Heart right ventricle (tissue), 16 donors: ENCODE data around the gene BUD31. TPM values are rescaled to one million over a fixed set of nuclear protein-coding genes. Genes with fewer than 3 reads are reported as not detected.
"Not testable (repeated sequence)": the region's sequence is repeated elsewhere in the genome, so short reads cannot be mapped to it uniquely, and the experiment has no call there.

Experiments used
- ATAC-seq, 8 donors: fragments of 200-7000 bp; cut with Tn5 transposase; one replicate each; pipeline ENCODE4 v1.9.1; 2020; ENCODE audit warnings: mild to moderate bottlenecking in 8 of 8, moderate library complexity in 8 of 8, moderate number of reproducible peaks in 1 of 8
- DNase-seq, 2 donors: peaks; one replicate each; pipeline ENCODE4 v3.0.0-alpha.2; 2020
- H3K27ac ChIP-seq, 10 donors: fragments of 200-600 bp; sonication (generic) in 2 of 10; one replicate each; pipeline versions ENCODE4 v1.5.0 to v1.8.0; 2020 to 2022; ENCODE audit warnings: mild to moderate bottlenecking in 3 of 10
- H3K27me3 ChIP-seq, 7 donors: fragments of 200-600 bp; one replicate each; pipeline ENCODE4 v1.8.0; 2021 to 2022; ENCODE audit warnings: mild to moderate bottlenecking in 2 of 7
- H3K36me3 ChIP-seq, 9 donors: fragments of 200-600 bp; sonication (generic) in 1 of 9; one replicate each; pipeline versions ENCODE4 v1.5.0 to v1.8.0; 2020 to 2022; ENCODE audit warnings: mild to moderate bottlenecking in 2 of 9
- H3K4me1 ChIP-seq, 9 donors: fragments of 200-600 bp; sonication (generic) in 1 of 9; one replicate each; pipeline versions ENCODE4 v1.5.0 to v1.8.0; 2020 to 2022; ENCODE audit warnings: mild to moderate bottlenecking in 4 of 9
- H3K4me3 ChIP-seq, 10 donors: fragments of 200-600 bp; sonication (generic) in 2 of 10; one replicate each; pipeline versions ENCODE4 v1.5.0 to v1.8.0; 2020 to 2022; ENCODE audit warnings: mild to moderate bottlenecking in 7 of 10, moderate library complexity in 2 of 10
- H3K9me3 ChIP-seq, 11 donors: fragments of 200-600 bp in 10 of 11; sonication (generic) in 2 of 11; one replicate each; pipeline versions ENCODE4 v1.5.0 to v1.8.0; 2013 to 2022; ENCODE audit warnings: mild to moderate bottlenecking in 2 of 11, control low read depth in 1 of 11, moderate library complexity in 1 of 11
- CTCF ChIP-seq, 9 donors: fragments of 200-600 bp; sonication (generic) in 2 of 9; IDR thresholded peaks; one replicate each; pipeline versions ENCODE4 v1.5.0 to v1.8.0; 2021 to 2022; ENCODE audit warnings: antibody characterized with exemption in 9 of 9, mild to moderate bottlenecking in 5 of 9, moderate library complexity in 1 of 9
- WGBS, 2 donors: extraction: QIAGEN DNeasy Blood & Tissue Kit; methylation state at CpG; one replicate each; pipeline ENCODE4 v1.1.7; 2013; ENCODE audit warnings: inconsistent platforms in 1 of 2; 5-methylcytosine and 5-hydroxymethylcytosine counted together
- intact Hi-C, 10 donors: fragments of 100-400 bp; cut with DNase I; formaldehyde crosslinking; loops; one replicate each; pipeline versions ENCODE4 v1.11.1 to v1.14.2; 2022
- polyA plus RNA-seq, 2 donors: library from polyadenylated mRNA; stranded (reverse); fragments of 200-250 nt; gene quantifications; one replicate each; pipeline ENCODE4 v1.2.3, GENCODE V29; 2013
- total RNA-seq, 10 donors: library from RNA; stranded (reverse); fragmentation: NEBNext Ultra II Directional in 3 of 10; extraction: Animal tissue kit (Norgen Biotek cat#: 25700) in 3 of 10; gene quantifications; one replicate each; pipeline versions ENCODE4 v1.2.1 to v1.2.4, GENCODE V29; 2021 to 2023
- donor health status: Arrhythmogenic right ventricular cardiomyopathy.
- donor health status: ischemic (EF 13 %, LVEDD 7.1; RV severe dilation, severe dysfunction).
- donor health status: healthy with polysubstance abuse.
- donor health status: DM: no; HTN: yes; CAD: no.
- donor health status: DM: no; HTN: no; CAD: no.
- donor health status: ischemic (EF 25% LVEDD 6.9; RV normal size, moderate dysfunction).
- donor health status: ischemic (EF 25% LVEDD 5.7; RV mildly dilated, moderate dysfunction).
- donor health status: healthy.
- donor health status: DM: yes; HTN: yes; CAD: no.
- donor health status: Ischemic cardiomyopathy.
- donor health status: ischemic (EF 35%, LVEDD 5.7; RV mildly dilated, moderate dysfunction).
- donor health status: nonischemic (EF 11% LVEDD 7.7; RV severe dilation, severe dysfunction).
- donor health status: DM: yes; HTN: yes; CAD: no.
- donor health status: PGD.
- donor health status: ischemic (EF 29% LVEDD 5.4; RV normal size, mild dysfunction).
- donor health status: nonischemic (EF 23%, LVEDD 6.1; RV moderate dilation, normal function).

Gene BUD31
- total and polyA plus RNA-seq, 12 donors = 28.3 to 116 (median 43.4) TPM

- not testable (repeated sequence) for H3K4me3 ChIP-seq, ATAC-seq, H3K27ac ChIP-seq, H3K4me1 ChIP-seq, H3K9me3 ChIP-seq, H3K27me3 ChIP-seq
- H3K36me3 ChIP-seq = peaks cover 3 to 100% (median 88%) of the 10 kb centered on the region in 9 donors
- intact Hi-C loops = loop anchor here in 2 of 10 donors (10.0 kb wide), 2 partner anchors 51 to 371 kb away; no protein-coding TSS in a partner anchor
- peak; percentile 45 to 60 for DNase-seq
- WGBS, 2 donors = 56 to 58% methylated on average over 17 of the region's 17 CpGs
- TF ChIP-seq CTCF (IDR thresholded peaks at IDR 0.05) = peak; percentile 18 to 71 (median 66)
Measured at GRCh38 chr7:99415513-99416127, 6.9 kb downstream of the BUD31 start.

GRCh38 chr7:99418260-99418659 lies 9.5 kb downstream of the BUD31 start:
- H3K4me3 ChIP-seq = no peak overlapping the region
- DNase-seq (no peak), ATAC-seq (no peak)
- H3K27ac ChIP-seq = no peak overlapping the region
- H3K27me3 ChIP-seq = no peaks in the 10 kb centered on the region
- no peaks in the 10 kb centered on the region for H3K4me1 ChIP-seq
- peaks cover 3 to 100% (median 63%) of the 10 kb centered on the region in 9 donors for H3K36me3 ChIP-seq
- no peak for TF ChIP-seq CTCF (IDR thresholded peaks at IDR 0.05)
- no peaks in the 10 kb centered on the region for H3K9me3 ChIP-seq
- 92 to 94% methylated on average over 9 of the region's 9 CpGs for WGBS, 2 donors
- intact Hi-C loops = loop anchor here in 2 of 10 donors (10.0 kb wide), 2 partner anchors 53 to 373 kb away; no protein-coding TSS in a partner anchor

GRCh38 chr7:99419323-99420021 lies 10.7 kb downstream of the BUD31 start:
- Histone ChIP-seq H3K27me3 (no peaks in the 10 kb centered on the region), H3K36me3 (peaks cover 3 to 100% (median 63%) of the 10 kb centered on the region in 9 donors), H3K4me1 (no peaks in the 10 kb centered on the region), H3K4me3 (no peak overlapping the region), H3K9me3 (no peaks in the 10 kb centered on the region), H3K27ac (no peak overlapping the region)
- ATAC-seq = peak in 2 of 8 donors; percentile 10 to 37
- no peak for TF ChIP-seq CTCF (IDR thresholded peaks at IDR 0.05)
- no peak for DNase-seq
- 90% methylated on average over 28 to 29 of the region's 29 CpGs for WGBS, 2 donors
- intact Hi-C loops = loop anchor here in 2 of 10 donors (10.0 kb wide), 2 partner anchors 55 to 375 kb away; no protein-coding TSS in a partner anchor

- DNase-seq = no peak
- H3K4me3 ChIP-seq = no peak overlapping the region
- H3K27ac ChIP-seq = no peak overlapping the region
- no peaks in the 10 kb centered on the region for H3K9me3 ChIP-seq
- no peaks in the 10 kb centered on the region for H3K27me3 ChIP-seq
- no peaks in the 10 kb centered on the region for H3K4me1 ChIP-seq
- intact Hi-C loops = no loop called here
- no peak for TF ChIP-seq CTCF (IDR thresholded peaks at IDR 0.05)
- H3K36me3 ChIP-seq = peaks cover 3 to 100% (median 63%) of the 10 kb centered on the region in 9 donors
- WGBS, 2 donors = 87 to 94% methylated on average over 5 of the region's 5 CpGs
- no peak for ATAC-seq
Measured at GRCh38 chr7:99420213-99420612, 11.4 kb downstream of the BUD31 start.
